Kidney tubule cell (primary cell): ENCODE results near the gene C12orf56.
A peak's percentile ranks its signal among the peaks of the same experiment; 100 is the strongest.
"Not testable (repeated sequence)": the region's sequence is repeated elsewhere in the genome, so short reads cannot be mapped to it uniquely, and the experiment has no call there.

Source experiments
- DNase-seq: peaks from one replicate; pipeline ENCODE4 v3.0.0-alpha.2; 2018; ENCODE audit warnings: low spot score

The C12orf56 gene

DNA sequence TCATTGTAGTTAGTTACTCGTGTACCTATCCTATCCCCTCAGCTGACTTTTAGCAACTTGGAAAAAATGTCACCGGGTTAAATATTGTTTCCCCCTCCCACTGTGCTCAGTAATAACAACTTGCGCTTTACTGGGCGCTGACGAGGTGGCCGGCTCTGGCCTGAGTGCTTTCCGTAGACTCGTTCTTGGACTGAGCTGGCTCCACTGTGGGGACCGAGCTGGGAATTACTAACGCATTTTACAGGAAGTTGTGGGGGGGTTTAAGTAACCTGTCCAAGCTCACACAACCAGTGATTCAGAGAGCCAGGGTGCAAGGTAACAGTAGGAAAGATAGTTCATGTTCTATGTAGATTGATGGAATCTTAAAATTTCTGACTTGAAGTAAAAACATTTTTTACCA, 86.0 kb downstream of the C12orf56 start:
- peak; percentile 79 for DNase-seq

DNA sequence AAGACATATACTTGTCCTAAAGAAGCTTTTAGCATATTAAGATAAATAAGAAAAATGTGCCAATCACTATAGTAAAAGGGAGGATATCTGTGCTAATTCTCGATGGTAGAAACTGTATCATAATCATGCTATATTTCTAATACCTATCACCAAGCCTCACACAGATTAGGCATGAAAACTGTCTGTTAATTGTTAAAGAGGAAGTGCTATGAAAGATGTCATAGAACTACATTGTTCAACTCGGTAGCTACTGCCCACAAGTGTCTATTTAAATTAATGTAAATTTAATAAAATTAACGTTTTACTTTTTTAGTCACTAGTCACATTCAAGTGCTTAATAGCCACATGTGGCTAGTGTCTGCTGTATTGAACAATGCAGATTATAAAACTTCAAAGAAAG, 90.9 kb downstream of the C12orf56 start:
- no peak for DNase-seq

DNA sequence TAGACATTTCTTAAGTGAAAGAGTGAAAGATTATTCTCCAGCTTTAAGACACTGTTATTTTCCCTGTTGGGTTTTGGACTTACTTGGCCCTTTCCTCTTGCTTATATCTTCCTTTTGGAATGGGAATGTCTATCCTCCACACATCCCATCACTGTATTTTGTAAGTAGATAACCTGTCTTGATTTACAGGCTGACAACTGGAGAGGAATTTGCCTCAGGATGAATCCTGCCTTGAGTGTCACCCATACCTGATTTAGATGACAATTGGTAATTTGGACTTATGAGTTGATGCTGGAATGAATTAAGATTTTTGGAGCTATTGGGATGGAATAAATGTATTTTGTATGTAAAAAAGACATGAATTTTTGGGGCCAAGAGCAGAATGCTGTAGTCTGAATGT, 94.3 kb downstream of the C12orf56 start:
- DNase-seq = no peak

DNA sequence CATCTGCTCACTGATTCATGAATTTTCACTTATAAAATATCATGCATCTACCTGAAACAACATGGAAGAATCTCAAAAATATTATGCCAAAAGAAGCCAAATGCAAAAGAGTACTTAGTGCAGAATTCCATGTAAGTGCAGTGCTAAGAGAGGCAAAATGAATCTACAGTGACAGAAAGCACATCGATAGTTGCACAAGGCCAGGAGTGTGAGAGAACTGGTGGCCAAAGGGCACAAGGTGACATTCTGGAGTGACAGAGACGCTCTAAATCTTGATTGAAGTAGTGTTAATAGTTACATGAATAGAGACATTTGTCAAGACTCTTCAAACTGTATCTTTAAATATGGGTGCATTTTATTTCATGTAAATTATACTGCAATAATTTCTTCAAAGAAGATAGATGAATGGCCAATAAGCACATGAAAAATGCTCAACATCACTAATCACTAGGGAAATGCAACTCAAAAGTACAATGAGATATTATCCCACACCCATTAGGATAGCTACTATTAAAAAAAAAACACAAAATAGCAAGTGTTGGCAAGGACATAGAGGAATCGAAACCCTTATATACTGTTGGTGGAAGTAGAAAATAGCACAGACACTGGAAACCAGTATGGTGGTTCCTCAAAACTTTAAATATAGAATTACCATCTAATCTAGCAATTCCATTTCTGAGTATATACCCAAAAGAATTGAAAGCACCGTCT, 96.7 kb downstream of the C12orf56 start:
- no peak for DNase-seq

DNA sequence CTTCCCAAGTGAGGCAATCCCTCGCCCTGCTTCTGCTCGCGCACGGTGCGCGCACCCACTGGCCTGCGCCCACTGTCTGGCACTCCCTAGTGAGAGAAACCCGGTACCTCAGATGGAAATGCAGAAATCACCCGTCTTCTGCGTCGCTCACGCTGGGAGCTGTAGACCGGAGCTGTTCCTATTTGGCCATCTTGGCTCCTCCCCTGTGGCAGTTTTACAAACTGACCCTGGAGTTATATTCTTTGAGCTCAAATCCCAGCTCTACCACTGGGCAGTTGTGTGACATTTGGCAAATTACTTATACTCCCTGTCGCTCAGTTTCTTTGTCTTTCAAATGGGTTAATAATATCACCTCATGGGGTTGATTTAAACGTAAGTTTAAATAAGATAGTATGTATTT, 97.4 kb downstream of the C12orf56 start:
- DNase-seq = not testable (repeated sequence)

DNA sequence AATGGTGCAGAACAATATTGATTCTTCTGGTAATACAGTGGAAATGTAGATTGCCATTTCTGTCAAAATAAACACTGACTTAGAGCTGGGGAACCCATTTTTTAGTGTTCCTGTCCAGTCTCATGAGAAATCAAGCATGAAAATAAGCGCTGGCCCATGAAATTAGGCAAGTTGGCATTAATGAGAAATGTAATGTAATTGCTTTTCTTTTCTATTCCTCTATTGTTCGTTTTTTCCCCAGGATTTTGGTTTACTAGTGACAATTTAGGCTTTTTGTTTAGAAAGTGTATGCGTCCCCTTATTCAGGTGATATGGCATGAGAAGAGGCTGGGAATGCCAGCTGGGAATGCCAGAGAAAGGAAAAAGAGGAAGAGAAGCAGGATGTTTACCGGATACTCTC, 104.0 kb downstream of the C12orf56 start:
- no peak for DNase-seq

DNA sequence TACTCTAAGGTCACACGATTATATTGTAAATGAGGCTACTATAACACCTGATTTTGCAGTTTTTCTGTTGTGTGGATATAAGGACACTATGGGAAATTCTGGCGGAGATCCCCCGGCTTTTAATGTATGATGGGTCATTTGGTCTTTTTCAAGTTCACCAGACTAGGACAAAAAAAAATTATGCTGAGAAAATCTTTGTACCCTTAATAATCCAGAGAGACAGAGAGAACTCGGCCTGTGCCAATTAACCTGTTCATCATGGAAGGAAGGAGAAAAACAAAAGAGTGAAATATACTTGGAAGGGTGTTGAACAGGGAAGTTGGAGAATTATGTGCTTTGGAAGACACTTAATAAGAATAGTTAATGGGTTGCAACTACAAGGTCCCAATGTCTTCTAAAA, 106.3 kb downstream of the C12orf56 start:
- DNase-seq = no peak

DNA sequence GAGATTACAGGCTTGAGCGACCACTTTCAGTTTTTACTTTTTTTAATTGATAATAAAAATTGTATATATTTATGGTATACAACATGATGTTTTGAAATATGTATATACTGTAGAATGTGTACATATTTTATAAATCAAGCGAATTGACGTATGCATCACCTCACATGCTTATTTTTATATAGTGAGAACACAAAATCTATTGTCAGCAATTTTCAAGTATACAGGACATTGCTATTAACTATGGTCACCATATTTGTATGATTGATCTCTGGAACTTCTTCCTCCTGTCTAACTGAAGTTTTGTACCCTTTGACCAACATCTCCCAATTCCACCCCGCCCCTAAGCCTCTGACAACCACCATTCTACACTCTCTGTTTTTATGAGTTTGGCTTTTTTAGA, 112.1 kb downstream of the C12orf56 start:
- DNase-seq = no peak

DNA sequence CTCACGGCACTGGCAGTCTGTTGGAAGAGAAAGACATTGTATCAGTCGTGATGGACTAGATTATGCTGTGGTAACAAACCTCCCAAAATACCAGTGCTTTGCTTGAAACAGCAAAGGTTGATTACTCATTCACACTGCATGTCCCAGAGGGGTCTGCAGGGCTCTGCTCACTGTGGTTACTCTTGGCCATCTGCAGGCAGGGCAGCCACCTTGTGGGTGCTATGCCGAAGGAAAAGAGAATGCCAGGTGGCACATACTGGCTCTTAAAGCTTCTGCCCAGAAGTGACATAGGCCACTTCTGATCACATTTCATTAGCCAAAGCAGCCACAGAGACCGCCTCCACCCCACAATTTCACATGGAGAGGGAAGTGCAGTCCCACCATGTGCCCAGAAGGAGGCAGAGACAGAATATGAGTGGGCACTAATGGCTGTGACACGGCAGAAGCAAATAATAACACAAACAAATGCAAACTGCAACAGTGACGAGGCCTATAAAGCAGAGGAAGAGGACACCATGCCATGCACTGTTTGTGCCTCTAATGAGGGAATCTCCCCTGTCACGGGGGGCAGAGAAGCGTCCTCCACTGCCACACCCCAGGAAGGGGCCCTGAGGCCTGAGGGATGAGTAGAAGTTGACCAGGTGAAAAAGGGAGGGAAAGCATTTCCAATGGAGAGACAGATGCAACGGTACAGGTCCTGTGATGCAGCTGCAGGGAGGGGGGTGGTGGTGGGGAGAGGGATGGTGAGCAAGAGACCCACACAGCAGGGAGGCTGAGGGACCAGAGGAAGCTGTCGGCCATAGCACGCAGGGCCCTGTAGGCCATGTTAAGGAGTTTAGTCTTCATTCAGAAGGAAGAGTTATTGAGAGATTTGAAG, 116.8 kb downstream of the C12orf56 start:
- DNase-seq = peak; percentile 13

DNA sequence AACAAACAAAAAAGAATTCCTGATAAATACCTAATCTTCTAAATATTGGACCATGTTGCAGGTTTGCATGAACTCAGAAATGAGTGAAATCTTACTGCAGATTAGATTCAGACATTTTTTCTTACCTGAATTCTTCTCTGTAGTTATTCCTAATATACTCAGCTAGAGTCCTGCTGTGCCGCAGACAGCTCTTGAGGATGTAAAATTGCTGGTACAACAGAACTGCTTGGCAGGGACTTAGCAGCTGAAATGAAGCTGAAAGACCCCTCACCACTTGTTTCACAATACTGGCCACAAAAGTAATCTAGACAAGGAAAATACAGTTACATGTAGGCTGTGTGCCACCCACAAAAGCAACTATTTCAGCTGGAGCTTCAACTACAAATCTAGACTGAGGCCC, 120.1 kb downstream of the C12orf56 start:
- DNase-seq = no peak

DNA sequence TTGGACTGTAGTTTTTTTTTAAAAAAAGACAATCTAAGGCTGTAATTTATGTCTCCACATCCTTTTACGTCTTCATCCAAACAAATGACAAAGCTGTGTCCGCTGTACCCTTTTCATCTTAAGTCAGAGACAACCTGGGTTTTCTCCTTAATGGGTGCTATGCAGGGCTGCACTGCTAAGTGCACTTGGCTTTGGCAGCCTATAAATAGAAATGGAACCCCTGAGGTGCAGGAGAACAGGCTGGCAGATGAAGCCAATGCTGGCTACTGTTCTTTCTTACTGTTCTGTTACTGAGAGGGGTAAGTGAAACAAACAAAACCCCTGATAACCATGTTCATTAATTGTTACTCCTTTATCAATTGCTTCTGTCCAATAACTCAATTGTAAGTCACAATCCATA, 121.4 kb downstream of the C12orf56 start:
- no peak for DNase-seq

DNA sequence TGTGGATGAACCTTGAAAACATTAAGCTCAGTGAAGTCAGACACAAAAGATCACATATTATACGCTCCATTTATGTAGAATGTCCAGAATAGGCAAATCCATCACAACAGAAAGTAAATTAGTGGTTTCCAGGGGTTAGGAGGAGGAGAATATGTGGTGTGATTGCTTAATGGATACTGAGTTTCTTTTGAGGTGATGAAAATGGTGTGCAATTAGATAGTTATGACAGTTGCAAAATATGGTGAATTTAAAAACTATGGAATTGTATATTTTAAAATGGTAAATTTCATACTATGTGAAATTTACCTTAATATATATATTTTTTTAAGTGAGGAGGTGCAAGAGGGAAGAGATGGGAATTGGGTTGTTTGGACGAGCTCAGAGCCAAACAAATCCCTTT, 122.1 kb downstream of the C12orf56 start:
- DNase-seq = no peak

DNA sequence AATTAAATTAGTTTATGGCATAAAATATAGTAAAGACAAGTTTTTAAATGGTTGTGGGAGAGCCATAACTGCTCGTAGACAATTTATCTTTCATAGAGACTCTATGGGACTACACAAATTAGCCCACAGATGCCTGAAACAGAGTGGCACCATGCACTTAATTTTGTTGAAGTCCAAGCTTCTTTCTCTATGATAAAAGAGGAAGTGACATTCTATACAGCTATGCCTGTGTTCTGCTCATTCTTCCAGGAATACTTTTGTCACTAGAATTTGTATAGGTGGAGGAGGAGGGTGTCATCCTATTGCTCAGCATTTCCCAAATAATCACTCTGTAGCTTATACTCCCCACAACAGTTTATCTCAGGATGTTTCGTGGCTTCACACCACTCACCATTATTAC, 124.7 kb downstream of the C12orf56 start:
- no peak for DNase-seq

DNA sequence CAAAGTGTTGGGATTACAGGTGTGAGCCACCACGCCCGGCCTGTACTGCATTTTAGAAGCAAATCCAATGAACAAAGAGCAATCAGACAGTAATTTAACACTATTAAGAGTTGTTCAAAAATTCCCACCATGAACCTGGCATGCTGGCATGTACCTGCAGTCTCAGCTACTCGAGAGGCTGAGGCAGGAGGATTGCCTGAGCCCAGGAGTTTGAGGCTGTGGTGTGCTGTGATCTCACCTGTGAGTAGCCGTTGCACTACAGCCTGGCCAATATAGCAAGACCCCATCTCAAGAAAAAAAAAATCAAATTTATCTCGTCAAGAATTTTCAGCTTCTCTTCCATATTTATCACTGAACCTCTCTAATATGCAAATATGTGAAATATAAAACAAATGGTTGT, 128.7 kb downstream of the C12orf56 start:
- no peak for DNase-seq

DNA sequence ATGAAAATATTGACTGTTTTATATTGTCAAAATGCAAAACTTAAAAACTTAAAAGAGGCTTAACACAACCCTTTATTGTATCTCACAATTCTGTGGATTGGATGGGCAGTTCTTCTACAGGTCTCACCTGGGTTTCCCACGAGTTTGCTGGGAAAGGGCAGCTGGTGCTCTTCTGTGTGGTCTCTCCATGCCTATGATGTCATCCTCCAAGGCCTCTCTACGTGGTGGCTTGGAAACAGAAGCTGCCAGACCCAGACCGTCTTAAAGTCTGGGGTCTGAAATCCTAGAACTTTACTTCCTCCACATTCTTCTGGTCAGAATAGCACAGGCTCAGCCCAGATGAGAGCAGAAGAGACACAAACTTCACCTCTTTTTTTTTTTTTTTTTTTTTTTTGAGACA, 132.0 kb downstream of the C12orf56 start:
- DNase-seq = no peak

DNA sequence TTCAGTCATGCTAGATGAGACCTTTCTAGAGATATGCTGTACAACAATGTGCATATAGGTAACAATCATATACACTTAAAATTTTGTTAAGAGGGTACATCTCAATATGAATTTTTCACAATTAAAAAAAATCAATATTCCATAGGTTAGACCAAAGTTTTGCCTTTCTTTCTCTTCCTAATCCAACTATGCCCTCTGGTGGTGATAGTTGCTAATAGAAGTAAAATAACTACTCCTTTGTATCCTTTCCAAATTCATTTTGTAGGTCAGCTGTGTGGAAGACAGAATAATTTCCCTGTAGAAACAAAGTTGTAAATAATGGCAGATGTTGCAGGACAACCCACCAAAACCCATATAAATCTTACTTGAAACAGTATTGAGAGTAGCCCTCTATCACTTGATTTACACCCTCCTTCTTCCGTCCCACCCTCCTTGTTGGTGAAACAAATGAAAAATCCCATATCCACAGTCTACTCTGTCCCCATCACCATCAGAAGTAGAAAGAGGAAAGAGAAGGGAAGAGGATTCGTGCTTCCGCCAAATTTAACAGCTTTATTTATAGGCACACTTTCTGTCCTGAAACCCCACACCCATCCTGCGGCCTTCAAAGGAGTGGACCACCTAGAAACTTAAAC, 134.3 kb downstream of the C12orf56 start:
- peak; percentile 59 for DNase-seq

DNA sequence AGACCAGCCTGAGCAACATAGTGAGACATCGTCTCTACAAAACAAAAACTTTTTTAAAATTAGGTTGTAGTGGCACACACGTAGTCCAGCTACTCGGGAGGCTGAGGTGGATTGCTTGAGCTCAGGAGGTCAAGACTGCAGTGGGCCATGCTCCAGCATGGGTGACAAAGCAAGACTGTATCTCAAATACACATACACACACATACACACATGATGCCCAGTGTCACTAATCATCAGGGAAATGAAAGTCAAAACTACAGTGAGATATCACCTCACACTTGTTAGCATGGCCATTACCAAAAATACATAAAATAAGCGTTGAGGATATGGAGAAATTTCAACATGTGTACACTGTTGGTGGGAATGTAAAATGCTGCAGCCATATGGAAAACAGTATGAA, 135.3 kb downstream of the C12orf56 start:
- no peak for DNase-seq

DNA sequence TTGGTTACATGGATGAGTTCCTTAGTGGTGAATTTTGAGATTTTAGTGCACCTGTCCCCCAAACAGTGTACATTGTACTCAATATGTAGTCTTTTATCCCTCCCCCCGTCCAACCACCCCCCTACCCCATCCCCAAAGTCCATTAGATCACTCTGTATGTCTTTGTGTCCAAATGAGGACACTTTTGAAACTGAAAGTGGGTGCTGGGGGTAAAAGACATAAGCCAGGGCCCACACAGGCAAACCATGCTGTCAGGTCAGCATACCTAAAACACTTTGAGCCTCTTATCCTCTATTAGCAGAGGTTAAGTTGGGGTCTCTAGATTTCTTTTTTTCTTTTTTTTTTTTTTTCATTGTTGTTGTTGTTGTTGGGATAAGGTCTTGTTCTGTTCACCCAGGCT, 137.2 kb downstream of the C12orf56 start:
- no peak for DNase-seq

DNA sequence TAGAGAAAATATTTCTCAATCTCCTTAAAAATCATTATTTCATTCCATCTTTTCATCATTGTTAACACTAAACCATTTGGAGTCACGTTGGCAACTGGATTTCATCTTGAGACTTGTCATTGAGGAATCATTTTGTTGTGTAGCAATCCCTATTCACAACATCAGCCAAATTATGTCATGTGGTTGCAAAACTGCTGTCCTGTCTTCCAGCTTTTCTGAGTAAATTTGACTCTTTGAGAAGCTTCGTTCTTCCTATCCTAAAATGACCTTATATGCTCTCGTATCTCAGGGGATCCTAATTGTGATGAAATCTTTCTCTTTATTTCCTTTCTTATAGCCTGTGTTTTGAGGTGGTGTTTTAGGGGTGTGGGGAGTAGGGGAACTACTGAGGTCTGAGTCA, 137.9 kb downstream of the C12orf56 start:
- DNase-seq = no peak

DNA sequence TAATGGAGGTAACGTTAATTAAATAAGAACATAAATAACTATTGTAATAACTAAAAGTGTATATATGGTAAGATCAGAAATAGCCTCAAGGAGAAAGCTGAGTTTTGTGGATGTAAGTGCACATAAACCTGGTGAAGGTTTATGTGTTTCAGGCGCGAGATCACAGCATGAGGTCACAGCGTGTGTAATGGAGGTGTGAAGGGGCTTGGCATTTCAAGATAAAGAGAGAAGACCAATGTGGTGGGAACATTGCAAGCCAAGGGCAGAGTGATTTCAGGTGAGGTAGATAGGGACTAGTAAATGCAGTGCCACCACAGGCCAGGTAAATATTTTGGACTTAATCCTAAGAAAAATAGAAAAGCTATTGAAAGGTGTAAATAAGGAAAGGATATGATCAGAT, 146.7 kb downstream of the C12orf56 start:
- DNase-seq = no peak

DNA sequence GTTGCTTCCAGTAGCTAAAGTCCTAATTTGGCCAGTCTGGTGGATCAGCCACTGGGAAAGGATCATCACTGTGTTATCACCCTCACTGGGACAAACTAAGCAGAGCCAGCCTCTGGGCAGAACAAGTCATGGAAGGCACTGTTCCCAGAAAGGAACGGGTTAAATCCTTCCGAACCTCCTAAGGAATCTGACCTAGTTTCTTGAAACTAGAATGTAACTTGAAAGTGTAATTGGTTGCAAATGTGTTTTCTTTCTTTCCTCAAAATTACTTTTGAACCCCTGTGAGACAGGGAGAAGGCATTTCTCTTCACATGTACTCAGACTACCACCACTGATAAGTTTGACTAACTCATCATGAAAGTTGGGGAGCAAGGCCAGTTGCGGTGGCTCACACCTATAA, 149.8 kb downstream of the C12orf56 start:
- DNase-seq = no peak

DNA sequence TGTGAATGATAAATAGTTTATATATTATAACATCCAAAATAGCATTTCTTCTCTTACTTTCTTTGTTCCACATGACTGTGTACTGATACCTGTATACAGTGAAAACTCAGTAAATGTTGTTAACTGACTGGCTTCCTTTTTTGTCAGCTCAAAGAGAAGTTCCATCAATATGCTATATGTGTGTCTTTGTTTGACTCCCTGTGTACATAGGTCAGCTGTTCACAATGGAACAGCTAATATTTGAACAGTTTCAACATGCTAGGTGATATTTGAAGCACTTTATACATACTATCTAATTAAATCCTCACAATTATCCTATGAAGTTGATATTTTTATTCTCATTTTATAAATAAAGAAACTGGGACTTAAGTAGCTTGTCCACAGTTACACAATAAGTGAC, 153.2 kb downstream of the C12orf56 start:
- no peak for DNase-seq

DNA sequence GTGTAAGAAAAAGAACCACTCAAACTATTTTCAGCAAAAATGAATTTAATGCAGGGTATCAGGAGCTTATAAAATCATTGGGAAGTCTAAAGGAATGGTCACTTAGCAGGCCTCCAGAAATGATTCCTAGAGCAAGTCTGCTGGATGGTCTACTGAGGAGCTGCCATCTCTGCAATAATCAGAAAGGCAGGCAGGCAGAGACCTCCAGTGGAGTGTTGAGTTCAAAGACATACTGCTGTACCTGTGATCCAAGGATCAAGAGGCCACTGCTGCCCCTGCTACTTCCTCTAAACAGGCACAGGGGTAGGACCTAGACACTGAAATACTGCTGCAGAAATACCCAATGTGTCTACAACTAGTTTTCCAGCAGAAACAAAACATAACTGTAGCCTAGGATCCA, 154.0 kb downstream of the C12orf56 start:
- DNase-seq = peak; percentile 28
